MM.1S (cell line): ENCODE results near the gene FAM184A.

ENCODE experiments used
- DNase-seq: peaks from one replicate; pipeline ENCODE4 v3.0.0-alpha.2; 2015
- H2AFZ ChIP-seq: fragments of 300-600 bp; sonication (generic); 2 replicates; pipeline ENCODE4 v1.6.0; 2016; ENCODE audit warnings: antibody characterized with exemption, low read length
- H3F3A ChIP-seq: fragments of 300-600 bp; sonication (generic); 2 replicates; pipeline ENCODE4 v1.6.1; 2016; ENCODE audit warnings: mild to moderate bottlenecking, antibody characterized with exemption, low read length, moderate library complexity, mixed read lengths; ENCODE audit not compliant: insufficient read depth
- H3K27ac ChIP-seq: fragments of 300-600 bp; sonication (generic); 2 replicates; pipeline ENCODE4 v1.5.1; 2016; ENCODE audit warnings: mild to moderate bottlenecking, low read length
- H3K27me3 ChIP-seq: fragments of 300-600 bp; sonication (generic); replicated peaks from 2 replicates; pipeline ENCODE4 v1.6.0; 2016; ENCODE audit warnings: low read length; ENCODE audit not compliant: insufficient read depth
- H3K36me3 ChIP-seq: fragments of 300-600 bp; sonication (generic); replicated peaks from 2 replicates; pipeline ENCODE4 v1.6.1; 2016; ENCODE audit warnings: mild to moderate bottlenecking, low read length, mixed read lengths; ENCODE audit not compliant: insufficient read depth
- H3K4me1 ChIP-seq: fragments of 300-600 bp; sonication (generic); 2 replicates; pipeline ENCODE4 v1.6.1; 2016; ENCODE audit warnings: low read length, mixed read lengths
- H3K4me2 ChIP-seq: fragments of 300-600 bp; sonication (generic); 2 replicates; pipeline ENCODE4 v1.6.0; 2016; ENCODE audit warnings: low read depth, low read length
- H3K4me3 ChIP-seq: fragments of 300-600 bp; sonication (generic); 2 replicates; pipeline ENCODE4 v1.5.1; 2016; ENCODE audit warnings: low read length, mixed read lengths
- H3K79me2 ChIP-seq: fragments of 300-600 bp; sonication (generic); 2 replicates; pipeline ENCODE4 v1.6.1; 2016; ENCODE audit warnings: mixed run types, low read length, mixed read lengths
- H3K9ac ChIP-seq: fragments of 300-600 bp; sonication (generic); 2 replicates; pipeline ENCODE4 v1.6.1; 2016; ENCODE audit warnings: low read length, mixed read lengths
- H3K9me2 ChIP-seq: fragments of 300-600 bp; sonication (generic); replicated peaks from 2 replicates; pipeline ENCODE4 v1.6.1; 2016; ENCODE audit warnings: mild to moderate bottlenecking, low read length, mixed read lengths; ENCODE audit not compliant: insufficient read depth
- H3K9me3 ChIP-seq: fragments of 300-600 bp; sonication (generic); replicated peaks from 2 replicates; pipeline ENCODE4 v1.6.1; 2016; ENCODE audit warnings: mild to moderate bottlenecking, low read length, mixed read lengths; ENCODE audit not compliant: insufficient read depth
- H4K20me1 ChIP-seq: fragments of 300-600 bp; sonication (generic); 2 replicates; pipeline ENCODE4 v1.6.1; 2016; ENCODE audit warnings: mild to moderate bottlenecking, low read length, moderate library complexity, mixed read lengths; ENCODE audit not compliant: insufficient read depth
- CTCF ChIP-seq: fragments of 300-600 bp; sonication (generic); IDR thresholded peaks from 2 replicates; pipeline ENCODE4 v1.5.1; 2016; ENCODE audit warnings: antibody characterized with exemption, low read length, mixed read lengths
- EZH2 ChIP-seq: fragments of 300-600 bp; sonication (generic); optimal IDR thresholded peaks from 2 replicates; pipeline ENCODE3; 2017; ENCODE audit warnings: low read depth, mild to moderate bottlenecking, antibody characterized with exemption, low read length, mixed read lengths
- EZH2phosphoT487 ChIP-seq: fragments of 300-600 bp; sonication (generic); IDR thresholded peaks from 2 replicates; pipeline ENCODE4 v1.6.1; 2018; ENCODE audit warnings: antibody characterized with exemption, low read length

The FAM184A gene

GRCh38 chr6:118996289-118996820 is 82.1 kb downstream of the FAM184A start:
- H3K9ac ChIP-seq: no peak overlapping the region
- no peaks in the 10 kb centered on the region for H3K9me3 ChIP-seq
- no peak overlapping the region for H3K4me2 ChIP-seq
- H2AFZ ChIP-seq: no peak overlapping the region
- no peaks in the 10 kb centered on the region for H3K79me2 ChIP-seq
- no peaks in the 10 kb centered on the region for H4K20me1 ChIP-seq
- TF ChIP-seq CTCF (no peak), EZH2 (no peak), EZH2phosphoT487 (no peak)
- no peaks in the 10 kb centered on the region for H3K36me3 ChIP-seq
- no peaks in the 10 kb centered on the region for H3F3A ChIP-seq
- no peak overlapping the region for H3K27ac ChIP-seq
- no peaks in the 10 kb centered on the region for H3K4me1 ChIP-seq
- no peak for DNase-seq
- no peaks in the 10 kb centered on the region for H3K27me3 ChIP-seq
- no peak overlapping the region for H3K4me3 ChIP-seq
- no peaks in the 10 kb centered on the region for H3K9me2 ChIP-seq

- Histone ChIP-seq H3K36me3 (no peaks in the 10 kb centered on the region), H3K27ac (no peak overlapping the region), H3K27me3 (no peaks in the 10 kb centered on the region), H3K79me2 (no peaks in the 10 kb centered on the region), H3K4me3 (no peak overlapping the region), H3K9ac (no peak overlapping the region), H2AFZ (no peak overlapping the region), H3K9me3 (no peaks in the 10 kb centered on the region), H3K4me1 (no peaks in the 10 kb centered on the region), H3K9me2 (no peaks in the 10 kb centered on the region), H3F3A (no peaks in the 10 kb centered on the region), H4K20me1 (no peaks in the 10 kb centered on the region), H3K4me2 (no peak overlapping the region)
- DNase-seq: no peak
- no peak for TF ChIP-seq EZH2
- TF ChIP-seq EZH2phosphoT487: no peak
- TF ChIP-seq CTCF: no peak
These were observed 84.6 kb downstream of the FAM184A start for GRCh38 chr6:118993803-118994251.

- no peak overlapping the region for H3K27ac ChIP-seq
These were observed 85.1 kb downstream of the FAM184A start for GRCh38 chr6:118993358-118993757.

More at GRCh38 chr6:118993358-118993757, 85.1 kb downstream of the FAM184A start:
- Histone ChIP-seq H3F3A (no peaks in the 10 kb centered on the region), H3K36me3 (no peaks in the 10 kb centered on the region), H4K20me1 (no peaks in the 10 kb centered on the region), H3K79me2 (no peaks in the 10 kb centered on the region), H3K9me2 (no peaks in the 10 kb centered on the region), H3K9me3 (no peaks in the 10 kb centered on the region), H3K27me3 (no peaks in the 10 kb centered on the region), H3K4me3 (no peak overlapping the region), H3K4me2 (no peak overlapping the region), H2AFZ (no peak overlapping the region), H3K4me1 (no peaks in the 10 kb centered on the region), H3K9ac (no peak overlapping the region)
- TF ChIP-seq CTCF (no peak), EZH2 (no peak)
- DNase-seq: no peak
